HepG2 (cell line): ENCODE measurements around the gene H1-8. TPM values are rescaled to one million over a fixed set of nuclear protein-coding genes. Genes with fewer than 3 reads are reported as not detected.

Experiments used
- ATF2 ChIP-seq: sonication (generic); formaldehyde crosslinking; IDR thresholded peaks from 2 replicates; pipeline ENCODE4 v1.4.0; 2020; ENCODE audit warnings: missing genetic modification reagents
- E2F1 ChIP-seq: sonication (generic); formaldehyde crosslinking; IDR thresholded peaks from 2 replicates; pipeline ENCODE4 v1.5.0; 2020; ENCODE audit warnings: missing genetic modification reagents
- HMGA1 ChIP-seq: sonication (generic); formaldehyde crosslinking; conservative IDR thresholded peaks from 2 replicates; pipeline ENCODE4 v1.4.0; 2020; ENCODE audit warnings: missing genetic modification reagents
- IRF9 ChIP-seq: sonication (generic); formaldehyde crosslinking; IDR thresholded peaks from 2 replicates; pipeline ENCODE4 v1.8.0; 2022; ENCODE audit warnings: missing genetic modification reagents, mild to moderate bottlenecking, borderline replicate concordance
- MLX ChIP-seq: IDR thresholded peaks from 2 replicates; pipeline ENCODE4 v1.6.1; 2016
- NR2C2 ChIP-seq: sonication (generic); formaldehyde crosslinking; IDR thresholded peaks from 2 replicates; pipeline ENCODE4 v1.4.0; 2020; ENCODE audit warnings: missing genetic modification reagents, mild to moderate bottlenecking, moderate library complexity, borderline replicate concordance
- PITX1 ChIP-seq: sonication (generic); formaldehyde crosslinking; IDR thresholded peaks from 2 replicates; pipeline ENCODE4 v1.5.1; 2020; ENCODE audit warnings: mild to moderate bottlenecking, missing genetic modification reagents
- PRMT3 ChIP-seq: sonication (generic); formaldehyde crosslinking; IDR thresholded peaks from 2 replicates; pipeline ENCODE4 v1.8.1; 2022; ENCODE audit warnings: low read depth, mild to moderate bottlenecking, moderate library complexity, missing genetic modification reagents, borderline replicate concordance
- RCOR2 ChIP-seq: IDR thresholded peaks from 2 replicates; pipeline ENCODE4 v1.6.1; 2016; ENCODE audit warnings: missing biosample characterization, missing genetic modification reagents
- SOX5 ChIP-seq: IDR thresholded peaks from 2 replicates; pipeline ENCODE4 v1.6.1; 2016; ENCODE audit warnings: borderline replicate concordance
- ZC3H4 ChIP-seq: sonication (generic); formaldehyde crosslinking; IDR thresholded peaks from 2 replicates; pipeline ENCODE4 v1.4.0; 2020; ENCODE audit warnings: missing genetic modification reagents, borderline replicate concordance
- ZFP82 ChIP-seq: sonication (generic); formaldehyde crosslinking; IDR thresholded peaks from 2 replicates; pipeline ENCODE4 v1.5.1; 2020; ENCODE audit warnings: mild to moderate bottlenecking, missing genetic modification reagents, borderline replicate concordance
- ZNF451 ChIP-seq: sonication (generic); formaldehyde crosslinking; IDR thresholded peaks from 2 replicates; pipeline ENCODE4 v1.5.0; 2020; ENCODE audit warnings: mild to moderate bottlenecking, missing genetic modification reagents
- ZNF512 ChIP-seq: sonication (generic); formaldehyde crosslinking; IDR thresholded peaks from 2 replicates; pipeline ENCODE4 v1.4.0; 2020; ENCODE audit warnings: mild to moderate bottlenecking, missing genetic modification reagents
- ZNF780A ChIP-seq: sonication (generic); formaldehyde crosslinking; IDR thresholded peaks from 2 replicates; pipeline ENCODE4 v1.8.0; 2022; ENCODE audit warnings: mild to moderate bottlenecking, missing genetic modification reagents, moderate library complexity
- ZNF850 ChIP-seq: sonication (generic); formaldehyde crosslinking; conservative IDR thresholded peaks from 2 replicates; pipeline ENCODE4 v1.9.0; 2021; ENCODE audit warnings: mild to moderate bottlenecking, missing genetic modification reagents
- polyA plus RNA-seq, 8 experiments: library from polyadenylated mRNA; depleted of rRNA in 3 of 8; stranded (reverse) in 7 of 8; unstranded in 1 of 8; fragments of >200 nt; fragmentation: Illumina TruSeq in 4 of 8; extraction: Trizol in 4 of 8; gene quantifications; 2 replicates each; pipeline versions ENCODE4 v1.2.1 to v1.2.3, GENCODE V29; 2011 to 2016; ENCODE audit warnings: low read depth in 4 of 8, missing spikeins in 1 of 8, mixed read lengths in 1 of 8; ENCODE audit not compliant: insufficient read depth in 1 of 8
- total RNA-seq, 5 experiments: library from RNA; depleted of rRNA; stranded (reverse); fragments of >200 nt; fragmentation: Illumina TruSeq; extraction: Trizol; gene quantifications; 2 replicates each; pipeline ENCODE4 v1.2.3, GENCODE V29; 2016; ENCODE audit warnings: low read depth in 1 of 5
- TF ChIP-seq, protein P1 (sequence below): IDR thresholded peaks from 2 replicates; pipeline ENCODE4 v1.6.1; 2016; ENCODE audit warnings: missing compliant biosample characterization, missing genetic modification reagents, borderline replicate concordance
- TF ChIP-seq, protein P2 (sequence below): sonication (generic); formaldehyde crosslinking; IDR thresholded peaks from 2 replicates; pipeline ENCODE4 v1.5.0; 2020; ENCODE audit warnings: missing genetic modification reagents
- TF ChIP-seq, protein P3 (sequence below): sonication (generic); formaldehyde crosslinking; IDR thresholded peaks from 2 replicates; pipeline ENCODE4 v1.5.1; 2020; ENCODE audit warnings: missing genetic modification reagents, mild to moderate bottlenecking, borderline replicate concordance

H1-8 gene
- total and polyA plus RNA-seq, 2 of the 13 experiments (the other 11 are each of a cell fraction or from before 2014, with no cell fraction given), result 0.08 TPM; not detected in 1

- TF ChIP-seq IRF9 (CRISPR knock-in tag) (no peak), ZNF850 (no peak), NR2C2 (CRISPR knock-in tag) (peak; percentile 53), SOX5 (CRISPR knock-in tag) (peak; percentile 71; the same call in 1 of the 2 replicates), ZNF512 (CRISPR knock-in tag) (no peak), E2F1 (CRISPR knock-in tag) (no peak), ZNF451 (0 out of 2 replicates have a peak, but pooled peaks have one; percentile 29), ZFP82 (no peak), ZNF780A (CRISPR knock-in tag) (no peak), PITX1 (CRISPR knock-in tag) (peak; percentile 45; the same call in 1 of the 2 replicates), HMGA1 (CRISPR knock-in tag) (no peak), ATF2 (CRISPR knock-in tag) (peak; percentile 71; the same call in 1 of the 2 replicates), PRMT3 (CRISPR knock-in tag) (no peak), MLX (CRISPR knock-in tag) (0 out of 2 replicates have a peak, but pooled peaks have one; percentile 40), RCOR2 (peak; percentile 33; the same call in 1 of the 2 replicates), ZC3H4 (no peak)
- TF ChIP-seq, protein P1, sequence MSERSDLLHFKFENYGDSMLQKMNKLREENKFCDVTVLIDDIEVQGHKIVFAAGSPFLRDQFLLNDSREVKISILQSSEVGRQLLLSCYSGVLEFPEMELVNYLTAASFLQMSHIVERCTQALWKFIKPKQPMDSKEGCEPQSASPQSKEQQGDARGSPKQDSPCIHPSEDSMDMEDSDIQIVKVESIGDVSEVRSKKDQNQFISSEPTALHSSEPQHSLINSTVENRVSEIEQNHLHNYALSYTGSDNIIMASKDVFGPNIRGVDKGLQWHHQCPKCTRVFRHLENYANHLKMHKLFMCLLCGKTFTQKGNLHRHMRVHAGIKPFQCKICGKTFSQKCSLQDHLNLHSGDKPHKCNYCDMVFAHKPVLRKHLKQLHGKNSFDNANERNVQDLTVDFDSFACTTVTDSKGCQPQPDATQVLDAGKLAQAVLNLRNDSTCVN (CRISPR knock-in tag), result no peak
- TF ChIP-seq, protein P2, sequence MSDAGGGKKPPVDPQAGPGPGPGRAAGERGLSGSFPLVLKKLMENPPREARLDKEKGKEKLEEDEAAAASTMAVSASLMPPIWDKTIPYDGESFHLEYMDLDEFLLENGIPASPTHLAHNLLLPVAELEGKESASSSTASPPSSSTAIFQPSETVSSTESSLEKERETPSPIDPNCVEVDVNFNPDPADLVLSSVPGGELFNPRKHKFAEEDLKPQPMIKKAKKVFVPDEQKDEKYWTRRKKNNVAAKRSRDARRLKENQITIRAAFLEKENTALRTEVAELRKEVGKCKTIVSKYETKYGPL, result no peak
- TF ChIP-seq, protein P3, sequence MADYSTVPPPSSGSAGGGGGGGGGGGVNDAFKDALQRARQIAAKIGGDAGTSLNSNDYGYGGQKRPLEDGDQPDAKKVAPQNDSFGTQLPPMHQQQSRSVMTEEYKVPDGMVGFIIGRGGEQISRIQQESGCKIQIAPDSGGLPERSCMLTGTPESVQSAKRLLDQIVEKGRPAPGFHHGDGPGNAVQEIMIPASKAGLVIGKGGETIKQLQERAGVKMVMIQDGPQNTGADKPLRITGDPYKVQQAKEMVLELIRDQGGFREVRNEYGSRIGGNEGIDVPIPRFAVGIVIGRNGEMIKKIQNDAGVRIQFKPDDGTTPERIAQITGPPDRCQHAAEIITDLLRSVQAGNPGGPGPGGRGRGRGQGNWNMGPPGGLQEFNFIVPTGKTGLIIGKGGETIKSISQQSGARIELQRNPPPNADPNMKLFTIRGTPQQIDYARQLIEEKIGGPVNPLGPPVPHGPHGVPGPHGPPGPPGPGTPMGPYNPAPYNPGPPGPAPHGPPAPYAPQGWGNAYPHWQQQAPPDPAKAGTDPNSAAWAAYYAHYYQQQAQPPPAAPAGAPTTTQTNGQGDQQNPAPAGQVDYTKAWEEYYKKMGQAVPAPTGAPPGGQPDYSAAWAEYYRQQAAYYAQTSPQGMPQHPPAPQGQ (CRISPR knock-in tag), result no peak
Observed at GRCh38 chr3:129594907-129595390, 52.0 kb downstream of the H1-8 start (continued).
